HEK293 (cell line): Measurements from ENCODE around the gene SLC16A11.

ENCODE experiments used
- CTCF ChIA-PET: fragments of 350-600 bp; formaldehyde crosslinking; extraction: SDS; loops from one replicate; lab custom pipeline; 2021; ENCODE audit warnings: antibody characterized with exemption; lab: Yijun Ruan, JAX
- POLR2A ChIA-PET: fragments of 300-600 bp; formaldehyde crosslinking; extraction: SDS; loops from one replicate; lab custom pipeline; 2020; ENCODE audit warnings: antibody characterized with exemption, inconsistent platforms; lab: Yijun Ruan, JAX
- H3K27ac ChIP-seq: fragments of 200-500 bp; sonication (Bioruptor generic); 2 replicates; pipeline ENCODE4 v1.5.1; 2014; ENCODE audit warnings: low read depth, low read length, control low read depth, inconsistent platforms; ENCODE audit errors: extremely low read depth
- H3K36me3 ChIP-seq, 2 experiments: fragments of 200-500 bp in 1 of 2; sonication (Bioruptor generic) in 1 of 2; 1 replicate in 1 of 2; 2 replicates in 1 of 2; pipeline ENCODE4 v1.5.1; 2014 to 2017; ENCODE audit warnings: inconsistent platforms in 2 of 2, low read length in 2 of 2; ENCODE audit not compliant: control insufficient read depth in 2 of 2, insufficient read depth in 1 of 2
- H3K4me1 ChIP-seq: fragments of 200-500 bp; sonication (Bioruptor generic); 2 replicates; pipeline ENCODE4 v1.5.1; 2014; ENCODE audit warnings: mild to moderate bottlenecking, low read length, inconsistent platforms; ENCODE audit not compliant: control insufficient read depth, insufficient read depth
- H3K4me3 ChIP-seq: 2 replicates; pipeline ENCODE4 v1.5.1; 2011; ENCODE audit warnings: low read depth, mild to moderate bottlenecking, control low read depth, low read length, moderate library complexity
- H3K9me3 ChIP-seq: fragments of 200-500 bp; sonication (Bioruptor generic); 2 replicates; pipeline ENCODE4 v1.5.1; 2014; ENCODE audit warnings: low read depth, low read length, inconsistent platforms; ENCODE audit not compliant: control insufficient read depth, insufficient read depth
- AEBP2 ChIP-seq: fragments of 450-650 bp; formaldehyde crosslinking; IDR thresholded peaks from 2 replicates; pipeline ENCODE4 v1.5.1; 2016; ENCODE audit warnings: missing biosample characterization, missing genetic modification characterization, borderline replicate concordance
- GLIS2 ChIP-seq: fragments of 450-650 bp; formaldehyde crosslinking; IDR thresholded peaks from 2 replicates; pipeline ENCODE4 v1.5.1; 2016; ENCODE audit warnings: missing biosample characterization, missing genetic modification characterization
- KLF9 ChIP-seq: fragments of 450-650 bp; formaldehyde crosslinking; IDR thresholded peaks from 2 replicates; pipeline ENCODE4 v1.5.1; 2016; ENCODE audit warnings: missing biosample characterization, missing genetic modification characterization, low read depth
- SETDB1 ChIP-seq: IDR thresholded peaks from one replicate; pipeline ENCODE4 v1.6.1; 2017; ENCODE audit warnings: mild to moderate bottlenecking, low read length, moderate library complexity, mixed read lengths; ENCODE audit not compliant: insufficient read length
- ZEB2 ChIP-seq: fragments of 450-650 bp; formaldehyde crosslinking; IDR thresholded peaks from 2 replicates; pipeline ENCODE4 v1.5.1; 2016; ENCODE audit warnings: missing biosample characterization, missing genetic modification characterization
- ZNF114 ChIP-seq: fragments of 450-650 bp; formaldehyde crosslinking; IDR thresholded peaks from 2 replicates; pipeline ENCODE4 v1.5.0; 2017; ENCODE audit warnings: missing biosample characterization, missing genetic modification characterization
- ZNF121 ChIP-seq: fragments of 450-650 bp; formaldehyde crosslinking; IDR thresholded peaks from 2 replicates; pipeline ENCODE4 v1.5.1; 2016; ENCODE audit warnings: missing biosample characterization, missing genetic modification characterization
- ZNF214 ChIP-seq: fragments of 450-650 bp; formaldehyde crosslinking; IDR thresholded peaks from 2 replicates; pipeline ENCODE4 v1.5.1; 2017; ENCODE audit warnings: missing biosample characterization, mild to moderate bottlenecking, missing genetic modification characterization, borderline replicate concordance
- ZNF302 ChIP-seq: fragments of 450-650 bp; formaldehyde crosslinking; IDR thresholded peaks from 2 replicates; pipeline ENCODE4 v1.5.1; 2016; ENCODE audit warnings: missing biosample characterization, missing genetic modification characterization, low read depth
- ZNF433 ChIP-seq: fragments of 450-650 bp; formaldehyde crosslinking; IDR thresholded peaks from 2 replicates; pipeline ENCODE4 v1.5.1; 2016; ENCODE audit warnings: missing biosample characterization, missing genetic modification characterization, low read depth
- ZNF501 ChIP-seq: fragments of 450-650 bp; formaldehyde crosslinking; IDR thresholded peaks from 2 replicates; pipeline ENCODE4 v1.5.1; 2016; ENCODE audit warnings: missing biosample characterization, missing genetic modification characterization
- ZNF555 ChIP-seq: fragments of 450-650 bp; formaldehyde crosslinking; conservative IDR thresholded peaks from 2 replicates; pipeline ENCODE4 v1.5.1; 2017; ENCODE audit warnings: missing biosample characterization, mild to moderate bottlenecking, missing genetic modification characterization, inconsistent platforms
- ZNF561 ChIP-seq: fragments of 450-650 bp; IDR thresholded peaks from 2 replicates; pipeline ENCODE4 v1.5.1; 2018; ENCODE audit warnings: missing biosample characterization, missing genetic modification characterization, borderline replicate concordance
- ZSCAN18 ChIP-seq: fragments of 450-650 bp; formaldehyde crosslinking; IDR thresholded peaks from 2 replicates; pipeline ENCODE4 v1.5.1; 2016; ENCODE audit warnings: missing biosample characterization, missing genetic modification characterization
- ZXDB ChIP-seq: fragments of 450-650 bp; formaldehyde crosslinking; IDR thresholded peaks from 2 replicates; pipeline ENCODE4 v1.5.1; 2016; ENCODE audit warnings: missing biosample characterization, missing genetic modification characterization
- TF ChIP-seq, protein P1 (sequence below): fragments of 450-650 bp; formaldehyde crosslinking; optimal IDR thresholded peaks from 2 replicates; pipeline ENCODE3; 2016; ENCODE audit warnings: missing biosample characterization, mild to moderate bottlenecking, missing genetic modification characterization
- TF ChIP-seq, protein P2 (sequence below): fragments of 450-650 bp; formaldehyde crosslinking; IDR thresholded peaks from 2 replicates; pipeline ENCODE4 v1.5.1; 2016; ENCODE audit warnings: missing biosample characterization, missing genetic modification characterization, borderline replicate concordance
- TF ChIP-seq, protein P3 (sequence below): fragments of 450-650 bp; formaldehyde crosslinking; IDR thresholded peaks from 2 replicates; pipeline ENCODE4 v1.5.1; 2016; ENCODE audit warnings: missing biosample characterization, missing genetic modification characterization
- TF ChIP-seq, protein P4 (sequence below): fragments of 450-650 bp; formaldehyde crosslinking; IDR thresholded peaks from 2 replicates; pipeline ENCODE4 v1.5.1; 2016; ENCODE audit warnings: missing biosample characterization, missing genetic modification characterization
- TF ChIP-seq, protein P5 (sequence below): fragments of 450-650 bp; formaldehyde crosslinking; IDR thresholded peaks from 2 replicates; pipeline ENCODE4 v1.5.1; 2017; ENCODE audit warnings: missing biosample characterization, missing genetic modification characterization

Gene SLC16A11

DNA sequence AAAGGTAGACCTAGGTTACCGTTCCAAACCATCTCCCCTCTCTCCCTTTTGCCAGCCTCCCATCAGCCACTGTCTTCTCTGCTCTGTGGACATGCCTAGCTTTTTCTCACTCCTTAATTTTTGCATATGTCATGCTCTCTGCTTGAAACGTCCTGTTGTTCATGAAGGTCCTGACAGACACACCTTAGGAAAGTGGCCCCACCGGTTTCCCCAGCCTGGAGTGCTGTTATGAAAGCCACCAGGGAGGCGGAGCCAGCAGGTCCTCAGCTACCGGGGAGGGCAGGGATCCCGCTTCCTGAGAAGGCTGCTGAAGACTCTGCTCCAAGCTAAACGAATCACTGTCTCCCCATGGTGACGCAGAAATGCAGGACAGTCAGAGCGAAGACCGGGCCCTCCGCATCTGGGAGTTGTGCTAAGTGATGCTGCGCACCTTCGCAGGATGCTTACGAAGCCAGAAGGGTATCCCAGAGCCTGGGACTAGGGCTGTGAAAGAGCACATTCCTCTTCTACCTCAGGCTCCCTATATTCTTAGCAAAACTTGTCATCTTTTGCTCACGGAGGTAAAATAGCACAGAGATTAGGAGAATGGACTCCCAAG lies 2.3 kb upstream of the SLC16A11 start:
- CTCF ChIA-PET = interaction anchor here (0.6 to 12.8 kb wide), 69 partner anchors 8 to 1014 kb away, joined by 3 to 388 read pairs (median 5); partner anchors contain the start of genes ACADVL, ACAP1, ASGR1 and BCL6B
- no peaks in the 10 kb centered on the region for H3K9me3 ChIP-seq
- H3K4me1 ChIP-seq = peaks cover 6% of the 10 kb centered on the region; the same call in 1 of the 2 replicates
- peak overlapping the region; percentile 0 for H3K4me3 ChIP-seq
- peak overlapping the region; percentile 34; the same call in 1 of the 2 replicates for H3K27ac ChIP-seq
- no peaks in the 10 kb centered on the region for H3K36me3 ChIP-seq
- POLR2A ChIA-PET = interaction anchor here (1.0 to 1.9 kb wide), 9 partner anchors 11 to 641 kb away, joined by 3 to 21 read pairs (median 9); partner anchors contain the start of genes ACADVL, DLG4, DVL2 and NEURL4
- TF ChIP-seq ZNF302 (no peak), ZNF121 (no peak), ZXDB (no peak), ZNF561 (tag by site-specific recombination) (no peak), GLIS2 (tag by site-specific recombination) (0 out of 2 replicates have a peak, but pooled peaks have one; percentile 16), ZNF501 (tag by site-specific recombination) (no peak), ZNF433 (tag by site-specific recombination) (no peak), ZNF114 (tag by site-specific recombination) (no peak), ZEB2 (no peak), ZNF214 (tag by site-specific recombination) (no peak), ZSCAN18 (tag by site-specific recombination) (no peak), KLF9 (no peak), ZNF555 (tag by site-specific recombination) (no peak), SETDB1 (no peak), AEBP2 (tag by site-specific recombination) (no peak)
- TF ChIP-seq, protein P1, sequence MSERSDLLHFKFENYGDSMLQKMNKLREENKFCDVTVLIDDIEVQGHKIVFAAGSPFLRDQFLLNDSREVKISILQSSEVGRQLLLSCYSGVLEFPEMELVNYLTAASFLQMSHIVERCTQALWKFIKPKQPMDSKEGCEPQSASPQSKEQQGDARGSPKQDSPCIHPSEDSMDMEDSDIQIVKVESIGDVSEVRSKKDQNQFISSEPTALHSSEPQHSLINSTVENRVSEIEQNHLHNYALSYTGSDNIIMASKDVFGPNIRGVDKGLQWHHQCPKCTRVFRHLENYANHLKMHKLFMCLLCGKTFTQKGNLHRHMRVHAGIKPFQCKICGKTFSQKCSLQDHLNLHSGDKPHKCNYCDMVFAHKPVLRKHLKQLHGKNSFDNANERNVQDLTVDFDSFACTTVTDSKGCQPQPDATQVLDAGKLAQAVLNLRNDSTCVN = no peak
- TF ChIP-seq, protein P2, sequence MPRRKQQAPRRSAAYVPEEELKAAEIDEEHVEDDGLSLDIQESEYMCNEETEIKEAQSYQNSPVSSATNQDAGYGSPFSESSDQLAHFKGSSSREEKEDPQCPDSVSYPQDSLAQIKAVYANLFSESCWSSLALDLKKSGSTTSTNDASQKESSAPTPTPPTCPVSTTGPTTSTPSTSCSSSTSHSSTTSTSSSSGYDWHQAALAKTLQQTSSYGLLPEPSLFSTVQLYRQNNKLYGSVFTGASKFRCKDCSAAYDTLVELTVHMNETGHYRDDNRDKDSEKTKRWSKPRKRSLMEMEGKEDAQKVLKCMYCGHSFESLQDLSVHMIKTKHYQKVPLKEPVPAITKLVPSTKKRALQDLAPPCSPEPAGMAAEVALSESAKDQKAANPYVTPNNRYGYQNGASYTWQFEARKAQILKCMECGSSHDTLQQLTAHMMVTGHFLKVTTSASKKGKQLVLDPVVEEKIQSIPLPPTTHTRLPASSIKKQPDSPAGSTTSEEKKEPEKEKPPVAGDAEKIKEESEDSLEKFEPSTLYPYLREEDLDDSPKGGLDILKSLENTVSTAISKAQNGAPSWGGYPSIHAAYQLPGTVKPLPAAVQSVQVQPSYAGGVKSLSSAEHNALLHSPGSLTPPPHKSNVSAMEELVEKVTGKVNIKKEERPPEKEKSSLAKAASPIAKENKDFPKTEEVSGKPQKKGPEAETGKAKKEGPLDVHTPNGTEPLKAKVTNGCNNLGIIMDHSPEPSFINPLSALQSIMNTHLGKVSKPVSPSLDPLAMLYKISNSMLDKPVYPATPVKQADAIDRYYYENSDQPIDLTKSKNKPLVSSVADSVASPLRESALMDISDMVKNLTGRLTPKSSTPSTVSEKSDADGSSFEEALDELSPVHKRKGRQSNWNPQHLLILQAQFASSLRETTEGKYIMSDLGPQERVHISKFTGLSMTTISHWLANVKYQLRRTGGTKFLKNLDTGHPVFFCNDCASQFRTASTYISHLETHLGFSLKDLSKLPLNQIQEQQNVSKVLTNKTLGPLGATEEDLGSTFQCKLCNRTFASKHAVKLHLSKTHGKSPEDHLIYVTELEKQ (tag by site-specific recombination) = no peak
- TF ChIP-seq, protein P3, sequence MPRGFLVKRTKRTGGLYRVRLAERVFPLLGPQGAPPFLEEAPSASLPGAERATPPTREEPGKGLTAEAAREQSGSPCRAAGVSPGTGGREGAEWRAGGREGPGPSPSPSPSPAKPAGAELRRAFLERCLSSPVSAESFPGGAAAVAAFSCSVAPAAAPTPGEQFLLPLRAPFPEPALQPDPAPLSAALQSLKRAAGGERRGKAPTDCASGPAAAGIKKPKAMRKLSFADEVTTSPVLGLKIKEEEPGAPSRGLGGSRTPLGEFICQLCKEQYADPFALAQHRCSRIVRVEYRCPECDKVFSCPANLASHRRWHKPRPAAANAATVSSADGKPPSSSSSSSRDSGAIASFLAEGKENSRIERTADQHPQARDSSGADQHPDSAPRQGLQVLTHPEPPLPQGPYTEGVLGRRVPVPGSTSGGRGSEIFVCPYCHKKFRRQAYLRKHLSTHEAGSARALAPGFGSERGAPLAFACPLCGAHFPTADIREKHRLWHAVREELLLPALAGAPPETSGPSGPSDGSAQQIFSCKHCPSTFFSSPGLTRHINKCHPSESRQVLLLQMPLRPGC (tag by site-specific recombination) = no peak
- TF ChIP-seq, protein P4, sequence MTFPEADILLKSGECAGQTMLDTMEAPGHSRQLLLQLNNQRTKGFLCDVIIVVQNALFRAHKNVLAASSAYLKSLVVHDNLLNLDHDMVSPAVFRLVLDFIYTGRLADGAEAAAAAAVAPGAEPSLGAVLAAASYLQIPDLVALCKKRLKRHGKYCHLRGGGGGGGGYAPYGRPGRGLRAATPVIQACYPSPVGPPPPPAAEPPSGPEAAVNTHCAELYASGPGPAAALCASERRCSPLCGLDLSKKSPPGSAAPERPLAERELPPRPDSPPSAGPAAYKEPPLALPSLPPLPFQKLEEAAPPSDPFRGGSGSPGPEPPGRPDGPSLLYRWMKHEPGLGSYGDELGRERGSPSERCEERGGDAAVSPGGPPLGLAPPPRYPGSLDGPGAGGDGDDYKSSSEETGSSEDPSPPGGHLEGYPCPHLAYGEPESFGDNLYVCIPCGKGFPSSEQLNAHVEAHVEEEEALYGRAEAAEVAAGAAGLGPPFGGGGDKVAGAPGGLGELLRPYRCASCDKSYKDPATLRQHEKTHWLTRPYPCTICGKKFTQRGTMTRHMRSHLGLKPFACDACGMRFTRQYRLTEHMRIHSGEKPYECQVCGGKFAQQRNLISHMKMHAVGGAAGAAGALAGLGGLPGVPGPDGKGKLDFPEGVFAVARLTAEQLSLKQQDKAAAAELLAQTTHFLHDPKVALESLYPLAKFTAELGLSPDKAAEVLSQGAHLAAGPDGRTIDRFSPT = no peak
- TF ChIP-seq, protein P5, sequence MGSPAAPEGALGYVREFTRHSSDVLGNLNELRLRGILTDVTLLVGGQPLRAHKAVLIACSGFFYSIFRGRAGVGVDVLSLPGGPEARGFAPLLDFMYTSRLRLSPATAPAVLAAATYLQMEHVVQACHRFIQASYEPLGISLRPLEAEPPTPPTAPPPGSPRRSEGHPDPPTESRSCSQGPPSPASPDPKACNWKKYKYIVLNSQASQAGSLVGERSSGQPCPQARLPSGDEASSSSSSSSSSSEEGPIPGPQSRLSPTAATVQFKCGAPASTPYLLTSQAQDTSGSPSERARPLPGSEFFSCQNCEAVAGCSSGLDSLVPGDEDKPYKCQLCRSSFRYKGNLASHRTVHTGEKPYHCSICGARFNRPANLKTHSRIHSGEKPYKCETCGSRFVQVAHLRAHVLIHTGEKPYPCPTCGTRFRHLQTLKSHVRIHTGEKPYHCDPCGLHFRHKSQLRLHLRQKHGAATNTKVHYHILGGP (tag by site-specific recombination) = no peak
